DND-41 (cell line): ENCODE results near the gene IQCC.

ENCODE experiments used
- ATAC-seq: fragments of 200-7000 bp; cut with Tn5 transposase; 3 replicates; pipeline ENCODE4 v1.9.1; 2021; ENCODE audit warnings: low read depth; ENCODE audit not compliant: insufficient read depth
- DNase-seq: peaks from one replicate; pipeline ENCODE4 v3.0.0-alpha.2; 2020
- H2AFZ ChIP-seq: 2 replicates; pipeline ENCODE4 v1.6.0; 2012; ENCODE audit warnings: low read depth, low read length
- H3K27ac ChIP-seq: 2 replicates; pipeline ENCODE4 v1.5.1; 2012; ENCODE audit warnings: low read length, inconsistent platforms
- H3K27me3 ChIP-seq: fragments of 200-600 bp; sonication (generic); 2 replicates; pipeline ENCODE4 v1.6.0; 2012; ENCODE audit warnings: low read length, mild to moderate bottlenecking, inconsistent platforms; ENCODE audit not compliant: insufficient read depth, poor library complexity
- H3K36me3 ChIP-seq: 2 replicates; pipeline ENCODE4 v1.5.1; 2012; ENCODE audit warnings: low read length, inconsistent platforms; ENCODE audit not compliant: insufficient read depth
- H3K4me1 ChIP-seq: 2 replicates; pipeline ENCODE4 v1.5.1; 2012; ENCODE audit warnings: mild to moderate bottlenecking, low read length; ENCODE audit not compliant: insufficient read depth
- H3K4me2 ChIP-seq: 2 replicates; pipeline ENCODE4 v1.6.0; 2012; ENCODE audit warnings: mild to moderate bottlenecking, moderate library complexity, low read length, inconsistent platforms; ENCODE audit not compliant: insufficient read depth
- H3K4me3 ChIP-seq, 2 experiments: fragments of 200-600 bp in 1 of 2; shearing (Covaris generic) in 1 of 2; 2 replicates each; pipeline ENCODE4 v1.5.1; 2012 to 2016; ENCODE audit warnings: inconsistent platforms in 2 of 2, low read length in 2 of 2, mild to moderate bottlenecking in 2 of 2, low read depth in 1 of 2, moderate library complexity in 1 of 2
- H3K79me2 ChIP-seq: 2 replicates; pipeline ENCODE4 v1.6.0; 2012; ENCODE audit warnings: low read length, inconsistent platforms; ENCODE audit not compliant: insufficient read depth
- H3K9ac ChIP-seq: 2 replicates; pipeline ENCODE4 v1.6.0; 2012; ENCODE audit warnings: low read depth, mild to moderate bottlenecking, inconsistent platforms, low read length, moderate library complexity
- H3K9me3 ChIP-seq: 2 replicates; pipeline ENCODE4 v1.5.1; 2012; ENCODE audit warnings: low read length, moderate library complexity, mild to moderate bottlenecking, inconsistent platforms; ENCODE audit not compliant: insufficient read depth, severe bottlenecking
- H4K20me1 ChIP-seq: 2 replicates; pipeline ENCODE4 v1.6.0; 2012; ENCODE audit warnings: low read length; ENCODE audit not compliant: insufficient read depth
- CTCF ChIP-seq: IDR thresholded peaks from 2 replicates; pipeline ENCODE4 v1.5.1; 2012; ENCODE audit warnings: borderline replicate concordance, low read length, moderate library complexity, mild to moderate bottlenecking; ENCODE audit not compliant: poor library complexity, severe bottlenecking; ENCODE audit errors: extremely low read depth
- EZH2 ChIP-seq: IDR thresholded peaks from 3 replicates; pipeline ENCODE4 v1.6.1; 2012; ENCODE audit warnings: borderline replicate concordance, low read depth, mild to moderate bottlenecking, moderate library complexity, low read length, inconsistent platforms; ENCODE audit not compliant: severe bottlenecking

The IQCC gene

DNA sequence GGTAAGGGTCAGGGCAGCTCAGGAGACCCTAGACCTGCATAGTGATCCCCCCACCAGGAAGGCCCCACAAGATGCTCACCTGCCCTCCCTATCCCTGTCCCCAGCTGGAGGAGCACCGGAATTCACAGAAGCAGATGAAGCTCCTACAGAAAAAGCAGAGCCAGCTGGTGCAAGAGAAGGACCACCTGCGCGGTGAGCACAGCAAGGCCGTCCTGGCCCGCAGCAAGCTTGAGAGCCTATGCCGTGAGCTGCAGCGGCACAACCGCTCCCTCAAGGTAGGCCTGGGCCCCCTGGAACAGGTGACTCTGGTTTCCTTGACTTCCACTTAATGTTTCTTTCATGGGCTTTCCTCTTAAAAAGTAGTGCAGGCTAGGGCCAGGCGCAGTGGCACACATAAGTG, 17.6 kb upstream of the IQCC start:
- Histone ChIP-seq H3K4me1 (peaks cover 41% of the 10 kb centered on the region), H3K79me2 (peaks cover 55% of the 10 kb centered on the region), H2AFZ (no peak overlapping the region), H3K27ac (no peak overlapping the region), H3K4me3 (no peak overlapping the region), H3K9me3 (no peaks in the 10 kb centered on the region), H4K20me1 (peaks cover 42% of the 10 kb centered on the region), H3K4me2 (no peak overlapping the region), H3K27me3 (no peaks in the 10 kb centered on the region), H3K9ac (no peak overlapping the region), H3K36me3 (peaks cover 91% of the 10 kb centered on the region)
- no peak for DNase-seq
- no peak for ATAC-seq
- TF ChIP-seq CTCF (no peak), EZH2 (no peak)

- H3K27me3 ChIP-seq, result no peaks in the 10 kb centered on the region
- TF ChIP-seq EZH2 (no peak), CTCF (no peak)
- no peak overlapping the region for H3K27ac ChIP-seq
- peaks cover 16% of the 10 kb centered on the region for H3K79me2 ChIP-seq
- H3K4me1 ChIP-seq, result peaks cover 30% of the 10 kb centered on the region
- H2AFZ ChIP-seq, result no peak overlapping the region
- H3K9me3 ChIP-seq, result no peaks in the 10 kb centered on the region
- DNase-seq (no peak), ATAC-seq (no peak)
- H3K9ac ChIP-seq, result no peak overlapping the region
- no peak overlapping the region for H3K4me2 ChIP-seq
- no peak overlapping the region for H3K4me3 ChIP-seq
- H4K20me1 ChIP-seq, result peaks cover 66% of the 10 kb centered on the region
- H3K36me3 ChIP-seq, result peaks cover 100% of the 10 kb centered on the region
Observed at GRCh38 chr1:32192220-32192948, 13.1 kb upstream of the IQCC start.

DNA sequence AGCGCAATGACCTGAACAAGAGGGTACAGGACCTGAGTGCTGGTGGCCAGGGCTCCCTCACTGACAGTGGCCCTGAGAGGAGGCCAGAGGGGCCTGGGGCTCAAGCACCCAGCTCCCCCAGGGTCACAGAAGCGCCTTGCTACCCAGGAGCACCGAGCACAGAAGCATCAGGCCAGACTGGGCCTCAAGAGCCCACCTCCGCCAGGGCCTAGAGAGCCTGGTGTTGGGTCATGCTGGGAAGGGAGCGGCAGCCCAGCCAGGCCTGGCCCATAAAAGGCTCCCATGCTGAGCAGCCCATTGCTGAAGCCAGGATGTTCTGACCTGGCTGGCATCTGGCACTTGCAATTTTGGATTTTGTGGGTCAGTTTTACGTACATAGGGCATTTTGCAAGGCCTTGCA, 10.5 kb upstream of the IQCC start:
- no peak for TF ChIP-seq EZH2
- TF ChIP-seq CTCF, result no peak
- DNase-seq (no peak), ATAC-seq (no peak)
- Histone ChIP-seq H3K36me3 (peaks cover 85% of the 10 kb centered on the region), H3K27me3 (no peaks in the 10 kb centered on the region), H3K4me2 (no peak overlapping the region), H3K79me2 (no peaks in the 10 kb centered on the region; the same call in 1 of the 2 replicates), H3K9ac (no peak overlapping the region), H4K20me1 (peaks cover 59% of the 10 kb centered on the region), H3K4me3 (no peak overlapping the region), H3K9me3 (no peaks in the 10 kb centered on the region), H2AFZ (no peak overlapping the region), H3K27ac (0 out of 2 replicates have a peak overlapping the region, but pooled peaks have one; percentile 9), H3K4me1 (peaks cover 42% of the 10 kb centered on the region)
